AG04449 (cell line): ENCODE data around the gene ALOX5.

Source experiments
- CTCF ChIA-PET: fragments of 350-600 bp; formaldehyde crosslinking; extraction: SDS; loops from one replicate; lab custom pipeline; 2021; ENCODE audit warnings: antibody characterized with exemption; lab: Yijun Ruan, JAX
- POLR2A ChIA-PET: fragments of 400-600, 350-600 bp; formaldehyde crosslinking; extraction: SDS; loops from one replicate; lab custom pipeline; 2020; ENCODE audit warnings: antibody characterized with exemption, inconsistent platforms; lab: Yijun Ruan, JAX
- DNase-seq: peaks from one replicate; pipeline ENCODE4 v3.0.0-alpha.2; 2010; ENCODE audit warnings: low read depth, low spot score
- H3K4me3 ChIP-seq: 2 replicates; pipeline ENCODE4 v1.5.1; 2011; ENCODE audit warnings: low read depth, mild to moderate bottlenecking, control low read depth, low read length
- CTCF ChIP-seq: IDR thresholded peaks from one replicate; pipeline ENCODE4 v1.5.1; 2011; ENCODE audit warnings: mild to moderate bottlenecking, moderate library complexity, low read length, control low read depth, inconsistent platforms; ENCODE audit not compliant: insufficient read depth; ENCODE audit errors: missing control alignments

ALOX5 gene

GRCh38 chr10:45432700-45433472, 58.9 kb downstream of the ALOX5 start:
- CTCF ChIA-PET, result no interaction called here
- POLR2A ChIA-PET, result no interaction called here
- no peak overlapping the region for H3K4me3 ChIP-seq
- DNase-seq, result no peak
- no peak for TF ChIP-seq CTCF

- no peak for TF ChIP-seq CTCF
- no peak for DNase-seq
- no peak overlapping the region for H3K4me3 ChIP-seq
- POLR2A ChIA-PET, result no interaction called here
- CTCF ChIA-PET, result interaction anchor here (1.1 kb wide), 1 partner anchor 184 kb away, joined by 6 read pairs; no protein-coding TSS in a partner anchor
Measured at GRCh38 chr10:45433716-45434469, 59.9 kb downstream of the ALOX5 start.

GRCh38 chr10:45437587-45438465, 63.8 kb downstream of the ALOX5 start:
- no peak for TF ChIP-seq CTCF

GRCh38 chr10:45438466-45439090, 64.6 kb downstream of the ALOX5 start:
- H3K4me3 ChIP-seq, result no peak overlapping the region
- POLR2A ChIA-PET, result no interaction called here
- TF ChIP-seq CTCF, result no peak
- no peak for DNase-seq
- CTCF ChIA-PET, result interaction anchor here (1.6 kb wide), 1 partner anchor 26 kb away, joined by 4 read pairs; no protein-coding TSS in a partner anchor

More at GRCh38 chr10:45437587-45438465, 63.8 kb downstream of the ALOX5 start:
- CTCF ChIA-PET, result no interaction called here
- POLR2A ChIA-PET, result no interaction called here
- DNase-seq, result no peak
- H3K4me3 ChIP-seq, result no peak overlapping the region

GRCh38 chr10:45439365-45439764, 65.3 kb downstream of the ALOX5 start:
- ChIA-PET CTCF (interaction anchor here (1.6 kb wide), 1 partner anchor 25 kb away, joined by 4 read pairs; no protein-coding TSS in a partner anchor), POLR2A (no interaction called here)
- no peak overlapping the region for H3K4me3 ChIP-seq
- DNase-seq, result no peak
- TF ChIP-seq CTCF, result no peak
